COLO668 (cell line): Measurements from ENCODE around the gene SLC4A11.

Source experiments
- DNase-seq: peaks from one replicate; lab custom pipeline; 2025; ENCODE audit not compliant: unreplicated experiment; lab: John Stamatoyannopoulos, UW

The SLC4A11 gene

GRCh38 chr20:3177746-3178485, 61.1 kb downstream of the SLC4A11 start:
- no peak for DNase-seq
